AG04449 (cell line): Measurements from ENCODE around the gene MRPL23.

ENCODE experiments used
- CTCF ChIA-PET: fragments of 350-600 bp; formaldehyde crosslinking; extraction: SDS; loops from one replicate; lab custom pipeline; 2021; ENCODE audit warnings: antibody characterized with exemption; lab: Yijun Ruan, JAX
- POLR2A ChIA-PET: fragments of 400-600, 350-600 bp; formaldehyde crosslinking; extraction: SDS; loops from one replicate; lab custom pipeline; 2020; ENCODE audit warnings: antibody characterized with exemption, inconsistent platforms; lab: Yijun Ruan, JAX
- DNase-seq: peaks from one replicate; pipeline ENCODE4 v3.0.0-alpha.2; 2010; ENCODE audit warnings: low read depth, low spot score
- H3K4me3 ChIP-seq: 2 replicates; pipeline ENCODE4 v1.5.1; 2011; ENCODE audit warnings: low read depth, mild to moderate bottlenecking, control low read depth, low read length
- CTCF ChIP-seq: IDR thresholded peaks from one replicate; pipeline ENCODE4 v1.5.1; 2011; ENCODE audit warnings: mild to moderate bottlenecking, moderate library complexity, low read length, control low read depth, inconsistent platforms; ENCODE audit not compliant: insufficient read depth; ENCODE audit errors: missing control alignments

The MRPL23 gene

GRCh38 chr11:1946812-1947484 is at the start of gene MRPL23:
MRPL23 (plus strand) TSS chr11:1947332; CDS start chr11:1947363, 31 bp downstream.
- no peak for DNase-seq
- ChIA-PET POLR2A (interaction anchor here (1.0 kb wide), 1 partner anchor 194 kb away, joined by 4 read pairs; no protein-coding TSS in a partner anchor), CTCF (interaction anchor here (0.8 to 9.5 kb wide), 16 partner anchors 9 to 294 kb away, joined by 3 to 110 read pairs (median 8); partner anchors contain the start of gene SYT8)
- H3K4me3 ChIP-seq, result no peak within 1 kb of the TSS
- TF ChIP-seq CTCF, result no peak

GRCh38 chr11:1899090-1899489 is 48.0 kb upstream of the MRPL23 start:
- no peak for DNase-seq
- POLR2A ChIA-PET, result no interaction called here
- CTCF ChIA-PET, result interaction anchor here (1.4 to 4.2 kb wide), 4 partner anchors 16 to 246 kb away, joined by 3 to 18 read pairs (median 9); no protein-coding TSS in a partner anchor
- H3K4me3 ChIP-seq, result no peak overlapping the region
- no peak for TF ChIP-seq CTCF

- DNase-seq, result no peak
- POLR2A ChIA-PET, result no interaction called here
- no peak for TF ChIP-seq CTCF
- no peak overlapping the region for H3K4me3 ChIP-seq
- CTCF ChIA-PET, result interaction anchor here (0.7 to 4.2 kb wide), 5 partner anchors 17 to 251 kb away, joined by 3 to 18 read pairs (median 8); no protein-coding TSS in a partner anchor
Measured at GRCh38 chr11:1899686-1900085, 47.4 kb upstream of the MRPL23 start.

- no peak for DNase-seq
- no peak for TF ChIP-seq CTCF
- H3K4me3 ChIP-seq, result no peak overlapping the region
- POLR2A ChIA-PET, result no interaction called here
- CTCF ChIA-PET, result interaction anchor here (1.0 to 2.9 kb wide), 6 partner anchors 24 to 245 kb away, joined by 3 to 14 read pairs (median 4); no protein-coding TSS in a partner anchor
Measured at GRCh38 chr11:1906181-1906580, 41.0 kb upstream of the MRPL23 start.

- POLR2A ChIA-PET, result no interaction called here
- DNase-seq, result no peak
- H3K4me3 ChIP-seq, result no peak overlapping the region
- TF ChIP-seq CTCF, result no peak
- CTCF ChIA-PET, result interaction anchor here (1.0 to 2.9 kb wide), 7 partner anchors 25 to 244 kb away, joined by 3 to 14 read pairs (median 4); no protein-coding TSS in a partner anchor
Measured at GRCh38 chr11:1906611-1907423, 40.3 kb upstream of the MRPL23 start.
